Prostate gland (tissue), 2 donors: ENCODE results near the gene JAKMIP2. TPM values are rescaled to one million over a fixed set of nuclear protein-coding genes. Genes with fewer than 3 reads are reported as not detected.

Source experiments
- DNase-seq: peaks from one replicate; pipeline ENCODE4 v3.0.0-alpha.2; 2019; ENCODE audit warnings: low spot score
- H3K27ac ChIP-seq, 2 donors: fragments of 200-600 bp; sonication (generic); 2 replicates each; pipeline ENCODE4 v1.5.1; 2017 to 2019
- H3K27me3 ChIP-seq: fragments of 200-600 bp; sonication (generic); replicated peaks from 2 replicates; pipeline ENCODE4 v1.5.1; 2019; ENCODE audit not compliant: insufficient read depth
- H3K36me3 ChIP-seq, 2 donors: fragments of 200-600 bp; sonication (generic); 1 replicate in 1 of 2; 2 replicates in 1 of 2; pipeline versions ENCODE4 v1.5.1 to v1.8.1; 2017 to 2019
- H3K4me1 ChIP-seq: fragments of 200-600 bp; sonication (generic); replicated peaks from 2 replicates; pipeline ENCODE4 v1.5.1; 2019
- H3K4me3 ChIP-seq, 2 donors: fragments of 200-600 bp; sonication (generic); 2 replicates each; pipeline ENCODE4 v1.5.1; 2017 to 2019
- H3K9me3 ChIP-seq: fragments of 200-600 bp; sonication (generic); 2 replicates; pipeline ENCODE4 v1.5.1; 2017
- CTCF ChIP-seq, 4 experiments: fragments of 200-600 bp in 2 of 4; fragments of 450-650 bp in 2 of 4; sonication (generic) in 2 of 4; IDR thresholded peaks; 1 replicate in 3 of 4; 2 replicates in 1 of 4; pipeline ENCODE4 v1.5.1; 2016 to 2019; ENCODE audit warnings: antibody characterized with exemption in 4 of 4, mild to moderate bottlenecking in 2 of 4, moderate library complexity in 2 of 4
- POLR2A ChIP-seq: fragments of 450-650 bp; IDR thresholded peaks from one replicate; pipeline ENCODE4 v1.6.1; 2016; ENCODE audit warnings: antibody characterized with exemption, mild to moderate bottlenecking
- POLR2AphosphoS5 ChIP-seq: sonication (generic); formaldehyde crosslinking; IDR thresholded peaks from one replicate; pipeline ENCODE4 v1.6.1; 2017; ENCODE audit warnings: antibody characterized with exemption
- WGBS: methylation state at CpG from one replicate; pipeline ENCODE4 v1.1.5; 2018; 5-methylcytosine and 5-hydroxymethylcytosine counted together
- intact Hi-C: fragments of 100-400 bp; cut with DNase I; formaldehyde crosslinking; loops from one replicate; pipeline ENCODE4 v1.14.2; 2022
- total RNA-seq, 2 donors: library from RNA; depleted of rRNA; stranded (reverse); fragments of >200 nt; gene quantifications; one replicate each; pipeline ENCODE4 v1.1.0, GENCODE V29; 2016

The JAKMIP2 gene
- total RNA-seq, 2 donors from 2014 or later, result 0.85 to 1.2 TPM

DNA sequence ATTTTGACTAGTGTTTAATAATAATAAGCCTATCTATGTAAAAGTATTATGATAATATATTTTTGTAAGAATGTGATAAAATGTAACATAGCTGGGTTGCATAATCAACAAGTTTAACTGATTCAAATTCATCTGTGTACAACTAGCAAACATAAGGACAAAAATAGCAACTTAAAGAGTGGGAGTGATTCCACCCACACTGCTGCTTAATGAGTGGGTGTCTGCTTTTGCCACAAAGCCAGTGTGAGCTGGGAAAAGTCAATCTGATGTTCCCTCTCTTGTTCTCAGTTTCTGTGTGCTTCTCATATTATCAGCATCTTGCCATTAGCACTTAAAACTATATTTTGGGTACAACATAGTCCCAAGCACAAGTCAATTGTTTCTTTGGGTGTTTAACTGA is 161.5 kb downstream of the JAKMIP2 start:
- H3K9me3 ChIP-seq, result no peaks in the 10 kb centered on the region
- no peaks in the 10 kb centered on the region for H3K4me1 ChIP-seq
- H3K4me3 ChIP-seq, result no peak overlapping the region
- no peak for DNase-seq
- H3K27me3 ChIP-seq, result no peaks in the 10 kb centered on the region
- intact Hi-C loops, result no loop called here
- no peak overlapping the region for H3K27ac ChIP-seq
- H3K36me3 ChIP-seq, result no peaks in the 10 kb centered on the region
- TF ChIP-seq CTCF (IDR thresholded peaks at IDR 0.05), result no peak
- no peak for TF ChIP-seq POLR2A
- TF ChIP-seq POLR2AphosphoS5, result no peak

DNA sequence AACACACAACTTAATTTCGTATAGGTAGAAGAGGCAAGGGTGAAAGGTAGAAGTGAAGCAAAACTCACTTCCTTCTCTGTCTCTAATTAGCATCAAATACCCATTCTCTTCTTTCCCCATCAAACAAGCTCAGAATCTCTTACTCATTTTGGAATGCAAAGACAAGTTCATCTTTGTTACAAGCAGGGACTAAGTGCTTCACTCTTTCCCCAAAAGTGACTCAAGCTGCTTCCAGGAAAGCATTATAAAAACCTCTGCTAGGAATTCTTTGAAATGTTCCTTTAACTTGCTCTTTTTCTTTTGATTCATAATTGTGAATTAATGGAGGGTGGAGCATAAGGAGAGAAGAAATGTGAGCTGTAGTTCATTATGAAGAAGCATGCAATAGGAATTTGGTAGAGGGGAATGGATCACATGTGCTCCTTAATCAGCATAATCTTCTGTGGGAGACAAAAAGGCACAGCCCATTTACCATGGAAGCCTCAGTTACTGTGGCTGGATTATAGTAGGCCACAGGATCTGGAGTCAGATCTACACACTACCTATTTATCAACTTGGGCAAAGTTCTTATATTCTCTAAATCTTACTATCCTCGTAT is 163.1 kb downstream of the JAKMIP2 start:
- TF ChIP-seq POLR2AphosphoS5 (no peak), CTCF (IDR thresholded peaks at IDR 0.05) (no peak), POLR2A (no peak)
- Histone ChIP-seq H3K4me3 (no peak overlapping the region), H3K27me3 (no peaks in the 10 kb centered on the region), H3K27ac (no peak overlapping the region), H3K36me3 (no peaks in the 10 kb centered on the region), H3K9me3 (no peaks in the 10 kb centered on the region), H3K4me1 (no peaks in the 10 kb centered on the region)
- 89% methylated on average over 2 of the region's 2 CpGs for WGBS
- intact Hi-C loops, result no loop called here
- no peak for DNase-seq

GRCh38 chr5:147617711-147618350 is 164.7 kb downstream of the JAKMIP2 start:
- Histone ChIP-seq H3K4me1 (no peaks in the 10 kb centered on the region), H3K27ac (no peak overlapping the region), H3K27me3 (no peaks in the 10 kb centered on the region), H3K36me3 (no peaks in the 10 kb centered on the region), H3K4me3 (no peak overlapping the region), H3K9me3 (no peaks in the 10 kb centered on the region)
- intact Hi-C loops, result no loop called here
- TF ChIP-seq POLR2AphosphoS5 (no peak), POLR2A (no peak), CTCF (IDR thresholded peaks at IDR 0.05) (no peak)
- no peak for DNase-seq
- 94% methylated on average over 6 of the region's 6 CpGs for WGBS

DNA sequence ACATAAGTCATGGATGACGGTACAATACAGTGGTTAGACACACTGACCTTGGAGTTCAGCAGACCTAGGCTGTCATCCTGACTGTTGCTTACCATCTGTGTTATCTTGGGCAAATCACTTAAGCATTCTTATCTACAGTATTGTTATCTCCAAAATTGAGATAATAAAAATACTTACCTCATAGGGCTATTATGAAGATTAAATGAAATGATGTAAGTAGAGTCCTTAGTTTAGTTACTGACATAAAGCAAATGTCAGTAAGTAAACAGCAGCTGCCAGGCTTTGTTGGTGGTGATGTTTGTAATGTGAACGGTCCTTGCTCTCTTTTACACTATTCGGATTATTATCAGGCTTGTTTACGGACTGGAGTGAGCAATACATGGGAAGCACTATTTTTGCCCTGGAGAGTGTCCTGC is 165.3 kb downstream of the JAKMIP2 start:
- no peak for DNase-seq
- 65% methylated on average over 4 of the region's 4 CpGs for WGBS
- no peaks in the 10 kb centered on the region for H3K4me1 ChIP-seq
- intact Hi-C loops, result no loop called here
- H3K9me3 ChIP-seq, result no peaks in the 10 kb centered on the region
- H3K27me3 ChIP-seq, result no peaks in the 10 kb centered on the region
- no peak overlapping the region for H3K4me3 ChIP-seq
- no peak for TF ChIP-seq CTCF (IDR thresholded peaks at IDR 0.05)
- TF ChIP-seq POLR2A, result no peak
- TF ChIP-seq POLR2AphosphoS5, result no peak
- H3K27ac ChIP-seq, result no peak overlapping the region
- no peaks in the 10 kb centered on the region for H3K36me3 ChIP-seq

DNA sequence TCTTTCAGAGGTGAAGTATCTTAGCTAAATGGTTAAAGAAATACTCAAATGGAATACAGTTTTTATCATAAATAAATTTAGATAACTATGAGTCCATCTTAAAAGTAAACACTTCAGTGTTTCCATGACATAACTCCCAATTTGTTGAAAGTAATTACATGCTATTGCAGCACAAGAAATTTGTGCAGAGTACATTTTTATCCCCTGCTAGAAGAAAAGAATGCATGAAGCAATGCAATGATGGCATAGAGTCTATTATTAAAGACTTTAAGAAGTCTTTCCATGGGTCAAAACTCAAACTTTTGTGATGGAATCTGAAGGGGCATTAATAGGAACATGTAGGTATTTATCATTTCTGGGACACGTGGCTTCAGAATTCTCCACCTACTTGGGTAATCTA is 166.1 kb downstream of the JAKMIP2 start:
- WGBS, result 32% methylated on average over 1 of the region's 1 CpG
- H3K9me3 ChIP-seq, result no peaks in the 10 kb centered on the region

More for the DNA sequence above, 166.1 kb downstream of the JAKMIP2 start:
- TF ChIP-seq CTCF (IDR thresholded peaks at IDR 0.05) (no peak), POLR2AphosphoS5 (no peak), POLR2A (no peak)
- Histone ChIP-seq H3K4me3 (no peak overlapping the region), H3K27ac (no peak overlapping the region), H3K4me1 (no peaks in the 10 kb centered on the region), H3K36me3 (no peaks in the 10 kb centered on the region), H3K27me3 (no peaks in the 10 kb centered on the region)
- no peak for DNase-seq
- intact Hi-C loops, result no loop called here
